OCI-LY3 (cell line): ENCODE data around the gene ZNF764.
A peak's percentile ranks its signal among the peaks of the same experiment; 100 is the strongest.

ENCODE experiments used
- H2AFZ ChIP-seq: fragments of 200-600, 300-600 bp; shearing (Covaris generic); 2 replicates; pipeline ENCODE4 v1.6.0; 2014; ENCODE audit warnings: antibody characterized with exemption, low read depth, low read length
- H3K27ac ChIP-seq: fragments of 200-600, 300-600 bp; sonication (generic); 2 replicates; pipeline ENCODE4 v1.5.1; 2014; ENCODE audit warnings: mild to moderate bottlenecking, low read length, moderate library complexity, mixed read lengths
- H3K27me3 ChIP-seq: fragments of 200-600, 300-600 bp; sonication (generic); 2 replicates; pipeline ENCODE4 v1.6.1; 2014; ENCODE audit warnings: low read depth, low read length, mixed read lengths
- H3K36me3 ChIP-seq: fragments of 200-600, 300-600 bp; sonication (generic); replicated peaks from 2 replicates; pipeline ENCODE3; 2014; ENCODE audit warnings: low read depth, low read length, mixed read lengths
- H3K4me1 ChIP-seq: fragments of 300-600, 200-600 bp; sonication (generic); 2 replicates; pipeline ENCODE4 v1.6.1; 2014; ENCODE audit warnings: low read length, mixed read lengths
- H3K4me2 ChIP-seq: fragments of 200-600, 300-600 bp; sonication (generic); 2 replicates; pipeline ENCODE4 v1.6.1; 2014; ENCODE audit warnings: low read length, mixed read lengths
- H3K4me3 ChIP-seq: fragments of 300-600, 200-600 bp; sonication (generic); 2 replicates; pipeline ENCODE4 v1.5.1; 2014; ENCODE audit warnings: antibody characterized with exemption, mild to moderate bottlenecking, low read length, moderate library complexity
- H3K79me2 ChIP-seq: fragments of 300-600, 200-600 bp; shearing (Covaris generic); 2 replicates; pipeline ENCODE4 v1.6.1; 2014; ENCODE audit warnings: mild to moderate bottlenecking, low read length, mixed read lengths
- H3K9ac ChIP-seq: fragments of 300-600, 200-600 bp; shearing (Covaris generic); 2 replicates; pipeline ENCODE4 v1.6.0; 2014; ENCODE audit warnings: mild to moderate bottlenecking, low read length, moderate library complexity
- H3K9me3 ChIP-seq: fragments of 200-600, 300-600 bp; shearing (Covaris generic); 2 replicates; pipeline ENCODE4 v1.6.1; 2014; ENCODE audit warnings: low read length, mixed read lengths; ENCODE audit not compliant: insufficient read depth
- H4K20me1 ChIP-seq: fragments of 200-600, 300-600 bp; sonication (generic); 2 replicates; pipeline ENCODE4 v1.6.1; 2016; ENCODE audit warnings: low read length, mixed read lengths; ENCODE audit not compliant: insufficient read depth
- CTCF ChIP-seq: fragments of 200-600, 300-600 bp; sonication (generic); IDR thresholded peaks from 2 replicates; pipeline ENCODE4 v1.5.1; 2014; ENCODE audit warnings: antibody characterized with exemption, low read length, low read depth
- EZH2phosphoT487 ChIP-seq: fragments of 200-600 bp; shearing (Covaris generic); IDR thresholded peaks from 2 replicates; pipeline ENCODE4 v1.6.1; 2018; ENCODE audit warnings: antibody characterized with exemption, mixed run types, low read depth

ZNF764 gene

GRCh38 chr16:30557707-30557956 is 542 bp downstream of the ZNF764 start:
- peak overlapping the region; percentile 80 for H3K9ac ChIP-seq
- peaks cover 20% of the 10 kb centered on the region for H3K4me1 ChIP-seq
- H3K36me3 ChIP-seq = peaks cover 15% of the 10 kb centered on the region
- peak overlapping the region; percentile 76 for H3K27ac ChIP-seq
- H3K27me3 ChIP-seq = no peaks in the 10 kb centered on the region
- peak overlapping the region; percentile 54; the same call in 1 of the 2 replicates for H2AFZ ChIP-seq
- H3K9me3 ChIP-seq = no peaks in the 10 kb centered on the region
- TF ChIP-seq EZH2phosphoT487 = no peak
- TF ChIP-seq CTCF = no peak
- peaks cover 18% of the 10 kb centered on the region for H3K79me2 ChIP-seq
- H3K4me3 ChIP-seq = peak overlapping the region; percentile 86
- no peaks in the 10 kb centered on the region for H4K20me1 ChIP-seq
- H3K4me2 ChIP-seq = peak overlapping the region; percentile 99

GRCh38 chr16:30556125-30556473 is 2.1 kb downstream of the ZNF764 start:
- Histone ChIP-seq H3K79me2 (peaks cover 18% of the 10 kb centered on the region), H3K9ac (no peak overlapping the region)

GRCh38 chr16:30555315-30556124 is 2.7 kb downstream of the ZNF764 start:
- Histone ChIP-seq H3K79me2 (peaks cover 18% of the 10 kb centered on the region), H4K20me1 (no peaks in the 10 kb centered on the region)

More at GRCh38 chr16:30556125-30556473, 2.1 kb downstream of the ZNF764 start:
- Histone ChIP-seq H3K36me3 (peaks cover 18% of the 10 kb centered on the region), H3K9me3 (no peaks in the 10 kb centered on the region), H4K20me1 (no peaks in the 10 kb centered on the region), H3K27ac (no peak overlapping the region), H3K4me1 (peaks cover 17% of the 10 kb centered on the region), H3K4me2 (no peak overlapping the region), H2AFZ (no peak overlapping the region), H3K4me3 (no peak overlapping the region), H3K27me3 (no peaks in the 10 kb centered on the region)
- TF ChIP-seq CTCF (no peak), EZH2phosphoT487 (no peak)

More at GRCh38 chr16:30555315-30556124, 2.7 kb downstream of the ZNF764 start:
- H3K9ac ChIP-seq = no peak overlapping the region
- peaks cover 18% of the 10 kb centered on the region for H3K36me3 ChIP-seq
- no peak overlapping the region for H2AFZ ChIP-seq
- H3K27me3 ChIP-seq = no peaks in the 10 kb centered on the region
- no peak overlapping the region for H3K4me3 ChIP-seq
- no peak for TF ChIP-seq EZH2phosphoT487
- no peak for TF ChIP-seq CTCF
- H3K4me1 ChIP-seq = peaks cover 17% of the 10 kb centered on the region
- no peak overlapping the region for H3K27ac ChIP-seq
- H3K4me2 ChIP-seq = no peak overlapping the region
- H3K9me3 ChIP-seq = no peaks in the 10 kb centered on the region
